ENCODE results near the gene REX1BD. TPM values are rescaled to one million over a fixed set of nuclear protein-coding genes. Genes with fewer than 3 reads are reported as not detected.

The REX1BD gene
- total and polyA plus RNA-seq, 2 of the 4 experiments (the other 2 are of a cell fraction) = 14.2 to 44.6 TPM

DNA sequence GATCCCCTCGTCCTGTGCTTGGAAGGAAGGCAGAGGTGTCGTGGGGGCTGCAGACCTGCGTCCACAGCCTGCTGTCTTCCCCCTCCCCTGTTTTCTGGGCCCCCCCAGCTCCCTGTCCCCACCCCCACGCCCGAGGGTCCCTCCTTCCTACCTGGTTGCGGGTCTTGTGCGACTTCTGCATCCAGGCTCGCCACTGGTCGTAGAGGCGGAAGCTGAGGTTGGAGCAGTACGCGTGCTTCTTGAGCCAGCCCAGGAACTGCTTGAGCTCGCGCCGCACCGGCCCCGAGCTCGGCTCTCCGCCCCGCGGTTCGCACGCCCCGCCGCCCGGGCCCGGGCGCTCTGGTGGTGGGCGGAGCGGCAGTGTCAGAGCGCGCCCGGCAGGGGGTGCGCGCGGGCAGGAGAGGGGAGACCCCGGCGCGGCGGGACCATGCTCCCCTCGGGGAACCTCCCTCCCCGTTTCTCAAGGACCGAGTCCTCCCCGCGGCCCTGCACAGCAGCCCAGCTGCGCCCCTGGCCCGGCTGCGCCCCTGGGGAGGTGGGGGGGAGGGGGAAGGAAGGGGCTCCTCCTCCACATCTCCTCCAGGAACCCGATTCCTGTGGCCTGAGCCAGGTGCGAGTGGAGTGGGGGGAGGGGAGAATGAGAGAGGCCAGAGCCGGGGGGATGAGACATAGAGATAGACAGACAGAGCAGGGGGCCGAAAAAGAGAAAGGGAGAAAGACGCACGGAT lies 5.7 kb downstream of the REX1BD start:
- DNase-seq = peak; percentile 76
- 7% methylated on average over 9 of the region's 54 CpGs; no CpG with 5 or more reads in 1 of the 2 experiments for WGBS, 2 experiments (ENCODE audit: extremely low coverage in 2 of 2, insufficient read length in 1 of 2)
- dilution Hi-C loops (cut with HindIII; ENCODE audit: low sequenced_read_pairs, unreplicated experiment) = no loop called here
- ChIA-PET POLR2A (ENCODE audit: unreplicated experiment) (interaction anchor here (0.6 kb wide), 2 partner anchors 249 to 251 kb away, joined by 3 to 12 read pairs; no protein-coding TSS in a partner anchor), CTCF (interaction anchor here (0.6 to 3.0 kb wide), 8 partner anchors 18 to 386 kb away, joined by 3 to 12 read pairs (median 3); no protein-coding TSS in a partner anchor)
- peak overlapping the region; percentile 31; the same call in 1 of the 2 replicates for H3K9ac ChIP-seq (ENCODE audit: low read depth, low read length)
- H2AK9ac ChIP-seq (replicated peaks; ENCODE audit: low read depth, low read length, poor library complexity) = peak overlapping the region; percentile 17
- intact Hi-C loops (cut with micrococcal nuclease) = loop anchor here (1.0 kb wide), 4 partner anchors 56 to 253 kb away; no protein-coding TSS in a partner anchor
- H4K5ac ChIP-seq (ENCODE audit: low read depth, low read length) = no peak overlapping the region
- H3K79me1 ChIP-seq (ENCODE audit: low read depth in 1 of 2, low read length in 2 of 2) = peaks cover 6 to 17% of the 10 kb centered on the region in 2 experiments; a peak in 3 of 4 replicates
- no peak for TF ChIP-seq MAFK (IDR thresholded peaks at IDR 0.05; ENCODE audit: low read depth, low read length)
- 0 out of 2 replicates have a peak, but pooled peaks have one; percentile 3 for TF ChIP-seq NFE2L2 (IDR thresholded peaks at IDR 0.05; ENCODE audit: low read depth, low read length)
- no peak for TF ChIP-seq CHD1 (IDR thresholded peaks at IDR 0.05; ENCODE audit: low read depth, low read length)
- peak; percentile 80; the same call in 1 of the 2 replicates for TF ChIP-seq MAZ (IDR thresholded peaks at IDR 0.05; ENCODE audit: borderline replicate concordance, low read depth, low read length)
- TF ChIP-seq POLR2A (IDR thresholded peaks at IDR 0.05; ENCODE audit: low read depth, low read length) = 0 out of 2 replicates have a peak, but pooled peaks have one; percentile 41
- TF ChIP-seq USF2 (IDR thresholded peaks at IDR 0.05; ENCODE audit: low read depth, low read length) = no peak
- no peak for TF ChIP-seq RFX5 (IDR thresholded peaks at IDR 0.05; ENCODE audit: low read depth, low read length)
- TF ChIP-seq SMC3 (IDR thresholded peaks at IDR 0.05; ENCODE audit: low read depth, low read length) = peak; percentile 78
- TF ChIP-seq, protein P1, sequence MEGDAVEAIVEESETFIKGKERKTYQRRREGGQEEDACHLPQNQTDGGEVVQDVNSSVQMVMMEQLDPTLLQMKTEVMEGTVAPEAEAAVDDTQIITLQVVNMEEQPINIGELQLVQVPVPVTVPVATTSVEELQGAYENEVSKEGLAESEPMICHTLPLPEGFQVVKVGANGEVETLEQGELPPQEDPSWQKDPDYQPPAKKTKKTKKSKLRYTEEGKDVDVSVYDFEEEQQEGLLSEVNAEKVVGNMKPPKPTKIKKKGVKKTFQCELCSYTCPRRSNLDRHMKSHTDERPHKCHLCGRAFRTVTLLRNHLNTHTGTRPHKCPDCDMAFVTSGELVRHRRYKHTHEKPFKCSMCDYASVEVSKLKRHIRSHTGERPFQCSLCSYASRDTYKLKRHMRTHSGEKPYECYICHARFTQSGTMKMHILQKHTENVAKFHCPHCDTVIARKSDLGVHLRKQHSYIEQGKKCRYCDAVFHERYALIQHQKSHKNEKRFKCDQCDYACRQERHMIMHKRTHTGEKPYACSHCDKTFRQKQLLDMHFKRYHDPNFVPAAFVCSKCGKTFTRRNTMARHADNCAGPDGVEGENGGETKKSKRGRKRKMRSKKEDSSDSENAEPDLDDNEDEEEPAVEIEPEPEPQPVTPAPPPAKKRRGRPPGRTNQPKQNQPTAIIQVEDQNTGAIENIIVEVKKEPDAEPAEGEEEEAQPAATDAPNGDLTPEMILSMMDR (conservative IDR thresholded peaks at IDR 0.05; ENCODE audit: low read depth, low read length) = peak; percentile 96
- TF ChIP-seq BHLHE40 (IDR thresholded peaks at IDR 0.05; ENCODE audit: low read depth, low read length) = peak; percentile 36; the same call in 1 of the 2 replicates
- peak; percentile 89 for TF ChIP-seq RAD21 (IDR thresholded peaks at IDR 0.05; ENCODE audit: low read length)
- TF ChIP-seq FOS (IDR thresholded peaks at IDR 0.05; ENCODE audit: low read depth, low read length) = no peak
- peak; percentile 88 for TF ChIP-seq MXI1 (IDR thresholded peaks at IDR 0.05; ENCODE audit: borderline replicate concordance, low read depth, low read length)
- no peak overlapping the region for H2BK15ac ChIP-seq (ENCODE audit: low read depth, low read length)
- peak overlapping the region; percentile 90; the same call in 1 of the 2 replicates for H3K14ac ChIP-seq (replicated peaks; ENCODE audit: low read depth, low read length)
- no peaks in the 10 kb centered on the region for H3K9me1 ChIP-seq (ENCODE audit: insufficient read depth, low read length)
- H3K18ac ChIP-seq (ENCODE audit: low read depth, low read length) = no peak overlapping the region
- H2BK120ac ChIP-seq (ENCODE audit: low read depth, low read length) = peak overlapping the region; percentile 54; the same call in 1 of the 2 replicates
- peaks cover 9% of the 10 kb centered on the region for H4K20me1 ChIP-seq (ENCODE audit: insufficient read depth, low read length)
- H2BK5ac ChIP-seq (ENCODE audit: low read depth, low read length, poor library complexity, severe bottlenecking) = no peak overlapping the region
- H2BK20ac ChIP-seq (ENCODE audit: low read depth, low read length) = no peak overlapping the region
- H3K9me3 ChIP-seq (ENCODE audit: control insufficient read depth, insufficient read depth, low read length) = no peaks in the 10 kb centered on the region
- ATAC-seq (ENCODE audit: low read depth) = peak; percentile 90
- peak overlapping the region; percentile 79; the same call in 1 of the 2 replicates for H3K23ac ChIP-seq (ENCODE audit: low read depth, low read length)
- in situ Hi-C loops (cut with MboI; ENCODE audit: low sequenced_read_pairs) = no loop called here
- peak overlapping the region; percentile 54 for H3K4me2 ChIP-seq (ENCODE audit: low read depth, low read length)
- H3K4ac ChIP-seq (ENCODE audit: low read depth, low read length) = peak overlapping the region; percentile 43; the same call in 1 of the 2 replicates
- H4K91ac ChIP-seq (ENCODE audit: insufficient read depth, low read depth, low read length) = no peak overlapping the region
- H3K36me3 ChIP-seq (ENCODE audit: control insufficient read depth, insufficient read depth, low read length) = peaks cover 4% of the 10 kb centered on the region
- peaks cover 8% of the 10 kb centered on the region for H3K4me1 ChIP-seq (ENCODE audit: control insufficient read depth, insufficient read depth, low read length)
- peak overlapping the region; percentile 78; the same call in 1 of the 2 replicates for H2AK5ac ChIP-seq (ENCODE audit: low read depth, low read length)
- H4K8ac ChIP-seq (ENCODE audit: low read depth in 2 of 2, low read length in 2 of 2) = peak overlapping the region; percentile 28 to 45; a peak in 1 of 4 replicates
- H3K27me3 ChIP-seq (ENCODE audit: control insufficient read depth, insufficient read depth, low read length) = no peaks in the 10 kb centered on the region; the same call in 1 of the 2 replicates
- peak overlapping the region; percentile 90 for H2AFZ ChIP-seq (replicated peaks; ENCODE audit: low read length, poor library complexity)
- H3K27ac ChIP-seq (ENCODE audit: insufficient read depth, low read length) = no peak overlapping the region; the same call in 1 of the 2 replicates
- peak overlapping the region; percentile 20 for H3K4me3 ChIP-seq (ENCODE audit: insufficient read depth, low read depth, low read length)
- no peak overlapping the region for H3K56ac ChIP-seq (ENCODE audit: extremely low read depth, insufficient read depth, low read length)
- no TSS peak for BruUV-seq (replicated peaks)

Measured in IMR-90 (cell line).